MM.1S (cell line): ENCODE measurements around the gene SYNE2.

ENCODE experiments used
- DNase-seq: peaks from one replicate; pipeline ENCODE4 v3.0.0-alpha.2; 2015
- H2AFZ ChIP-seq: fragments of 300-600 bp; sonication (generic); 2 replicates; pipeline ENCODE4 v1.6.0; 2016; ENCODE audit warnings: antibody characterized with exemption, low read length
- H3F3A ChIP-seq: fragments of 300-600 bp; sonication (generic); 2 replicates; pipeline ENCODE4 v1.6.1; 2016; ENCODE audit warnings: mild to moderate bottlenecking, antibody characterized with exemption, low read length, moderate library complexity, mixed read lengths; ENCODE audit not compliant: insufficient read depth
- H3K27ac ChIP-seq: fragments of 300-600 bp; sonication (generic); 2 replicates; pipeline ENCODE4 v1.5.1; 2016; ENCODE audit warnings: mild to moderate bottlenecking, low read length
- H3K27me3 ChIP-seq: fragments of 300-600 bp; sonication (generic); replicated peaks from 2 replicates; pipeline ENCODE4 v1.6.0; 2016; ENCODE audit warnings: low read length; ENCODE audit not compliant: insufficient read depth
- H3K36me3 ChIP-seq: fragments of 300-600 bp; sonication (generic); replicated peaks from 2 replicates; pipeline ENCODE4 v1.6.1; 2016; ENCODE audit warnings: mild to moderate bottlenecking, low read length, mixed read lengths; ENCODE audit not compliant: insufficient read depth
- H3K4me1 ChIP-seq: fragments of 300-600 bp; sonication (generic); 2 replicates; pipeline ENCODE4 v1.6.1; 2016; ENCODE audit warnings: low read length, mixed read lengths
- H3K4me2 ChIP-seq: fragments of 300-600 bp; sonication (generic); 2 replicates; pipeline ENCODE4 v1.6.0; 2016; ENCODE audit warnings: low read depth, low read length
- H3K4me3 ChIP-seq: fragments of 300-600 bp; sonication (generic); 2 replicates; pipeline ENCODE4 v1.5.1; 2016; ENCODE audit warnings: low read length, mixed read lengths
- H3K79me2 ChIP-seq: fragments of 300-600 bp; sonication (generic); 2 replicates; pipeline ENCODE4 v1.6.1; 2016; ENCODE audit warnings: mixed run types, low read length, mixed read lengths
- H3K9ac ChIP-seq: fragments of 300-600 bp; sonication (generic); 2 replicates; pipeline ENCODE4 v1.6.1; 2016; ENCODE audit warnings: low read length, mixed read lengths
- H3K9me2 ChIP-seq: fragments of 300-600 bp; sonication (generic); replicated peaks from 2 replicates; pipeline ENCODE4 v1.6.1; 2016; ENCODE audit warnings: mild to moderate bottlenecking, low read length, mixed read lengths; ENCODE audit not compliant: insufficient read depth
- H3K9me3 ChIP-seq: fragments of 300-600 bp; sonication (generic); replicated peaks from 2 replicates; pipeline ENCODE4 v1.6.1; 2016; ENCODE audit warnings: mild to moderate bottlenecking, low read length, mixed read lengths; ENCODE audit not compliant: insufficient read depth
- H4K20me1 ChIP-seq: fragments of 300-600 bp; sonication (generic); 2 replicates; pipeline ENCODE4 v1.6.1; 2016; ENCODE audit warnings: mild to moderate bottlenecking, low read length, moderate library complexity, mixed read lengths; ENCODE audit not compliant: insufficient read depth
- EZH2 ChIP-seq: fragments of 300-600 bp; sonication (generic); optimal IDR thresholded peaks from 2 replicates; pipeline ENCODE3; 2017; ENCODE audit warnings: low read depth, mild to moderate bottlenecking, antibody characterized with exemption, low read length, mixed read lengths
- EZH2phosphoT487 ChIP-seq: fragments of 300-600 bp; sonication (generic); IDR thresholded peaks from 2 replicates; pipeline ENCODE4 v1.6.1; 2018; ENCODE audit warnings: antibody characterized with exemption, low read length
- TF ChIP-seq, protein P1 (sequence below): fragments of 300-600 bp; sonication (generic); IDR thresholded peaks from 2 replicates; pipeline ENCODE4 v1.5.1; 2016; ENCODE audit warnings: antibody characterized with exemption, low read length, mixed read lengths

SYNE2 gene

DNA sequence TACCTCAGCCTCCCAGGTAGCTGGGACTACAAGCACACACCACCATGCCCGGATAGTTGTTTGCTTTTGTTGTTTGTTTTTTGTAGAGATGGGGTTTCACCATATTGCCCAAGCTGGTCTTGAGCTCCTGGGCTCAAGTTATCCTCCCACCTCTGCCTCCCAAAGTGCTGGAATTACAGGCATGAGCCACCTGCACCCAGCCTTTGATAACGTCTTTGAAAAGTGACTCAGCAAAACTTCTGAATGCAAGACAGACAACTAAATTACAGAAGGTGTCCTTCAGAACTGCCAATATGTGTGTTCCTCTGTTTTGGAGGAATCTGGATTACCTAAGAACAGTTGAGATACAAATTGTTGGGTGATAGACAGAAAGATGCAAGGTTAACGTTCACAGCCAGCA, 341.6 kb downstream of the SYNE2 start:
- TF ChIP-seq, protein P1, sequence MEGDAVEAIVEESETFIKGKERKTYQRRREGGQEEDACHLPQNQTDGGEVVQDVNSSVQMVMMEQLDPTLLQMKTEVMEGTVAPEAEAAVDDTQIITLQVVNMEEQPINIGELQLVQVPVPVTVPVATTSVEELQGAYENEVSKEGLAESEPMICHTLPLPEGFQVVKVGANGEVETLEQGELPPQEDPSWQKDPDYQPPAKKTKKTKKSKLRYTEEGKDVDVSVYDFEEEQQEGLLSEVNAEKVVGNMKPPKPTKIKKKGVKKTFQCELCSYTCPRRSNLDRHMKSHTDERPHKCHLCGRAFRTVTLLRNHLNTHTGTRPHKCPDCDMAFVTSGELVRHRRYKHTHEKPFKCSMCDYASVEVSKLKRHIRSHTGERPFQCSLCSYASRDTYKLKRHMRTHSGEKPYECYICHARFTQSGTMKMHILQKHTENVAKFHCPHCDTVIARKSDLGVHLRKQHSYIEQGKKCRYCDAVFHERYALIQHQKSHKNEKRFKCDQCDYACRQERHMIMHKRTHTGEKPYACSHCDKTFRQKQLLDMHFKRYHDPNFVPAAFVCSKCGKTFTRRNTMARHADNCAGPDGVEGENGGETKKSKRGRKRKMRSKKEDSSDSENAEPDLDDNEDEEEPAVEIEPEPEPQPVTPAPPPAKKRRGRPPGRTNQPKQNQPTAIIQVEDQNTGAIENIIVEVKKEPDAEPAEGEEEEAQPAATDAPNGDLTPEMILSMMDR: no peak
- TF ChIP-seq EZH2phosphoT487 (no peak), EZH2 (no peak)
- H3K4me2 ChIP-seq: 0 out of 2 replicates have a peak overlapping the region, but pooled peaks have one; percentile 2
- no peak overlapping the region for H3K4me3 ChIP-seq
- H3K4me1 ChIP-seq: peaks cover 15% of the 10 kb centered on the region
- H4K20me1 ChIP-seq: no peaks in the 10 kb centered on the region
- H2AFZ ChIP-seq: no peak overlapping the region
- no peaks in the 10 kb centered on the region for H3K79me2 ChIP-seq
- no peaks in the 10 kb centered on the region for H3K27me3 ChIP-seq
- H3K9ac ChIP-seq: no peak overlapping the region
- no peaks in the 10 kb centered on the region for H3K9me3 ChIP-seq
- no peaks in the 10 kb centered on the region for H3K36me3 ChIP-seq
- H3F3A ChIP-seq: no peaks in the 10 kb centered on the region
- DNase-seq: no peak
- no peaks in the 10 kb centered on the region for H3K9me2 ChIP-seq
- H3K27ac ChIP-seq: peak overlapping the region; percentile 8; the same call in 1 of the 2 replicates

DNA sequence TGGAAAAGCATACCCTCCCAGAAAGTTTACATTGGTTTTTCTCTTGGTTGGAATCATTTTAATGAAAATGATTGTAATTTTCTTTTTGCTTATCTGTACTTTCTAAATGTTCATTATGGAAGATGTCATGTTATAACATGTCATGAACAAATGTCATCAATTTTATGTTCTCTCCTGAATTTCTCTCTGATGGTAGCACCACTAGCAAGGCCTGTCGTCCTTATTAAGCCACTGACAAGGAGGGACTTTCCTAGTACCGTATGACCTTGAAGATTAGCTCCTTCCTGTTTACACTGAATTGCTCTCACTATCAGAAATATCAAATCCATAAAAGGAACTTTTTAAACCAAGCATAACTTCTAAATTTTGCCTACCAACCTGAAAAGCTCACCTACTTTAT, 342.4 kb downstream of the SYNE2 start:
- Histone ChIP-seq H3F3A (no peaks in the 10 kb centered on the region), H3K27me3 (no peaks in the 10 kb centered on the region), H3K27ac (peak overlapping the region; percentile 8; the same call in 1 of the 2 replicates), H3K9me2 (no peaks in the 10 kb centered on the region), H3K4me1 (peaks cover 15% of the 10 kb centered on the region), H3K36me3 (no peaks in the 10 kb centered on the region), H3K9ac (no peak overlapping the region), H3K4me2 (0 out of 2 replicates have a peak overlapping the region, but pooled peaks have one; percentile 2), H3K79me2 (no peaks in the 10 kb centered on the region), H3K4me3 (no peak overlapping the region), H2AFZ (no peak overlapping the region), H3K9me3 (no peaks in the 10 kb centered on the region), H4K20me1 (no peaks in the 10 kb centered on the region)
- peak; percentile 39 for DNase-seq
- no peak for TF ChIP-seq EZH2phosphoT487
- TF ChIP-seq, protein P1: no peak
- TF ChIP-seq EZH2: no peak

DNA sequence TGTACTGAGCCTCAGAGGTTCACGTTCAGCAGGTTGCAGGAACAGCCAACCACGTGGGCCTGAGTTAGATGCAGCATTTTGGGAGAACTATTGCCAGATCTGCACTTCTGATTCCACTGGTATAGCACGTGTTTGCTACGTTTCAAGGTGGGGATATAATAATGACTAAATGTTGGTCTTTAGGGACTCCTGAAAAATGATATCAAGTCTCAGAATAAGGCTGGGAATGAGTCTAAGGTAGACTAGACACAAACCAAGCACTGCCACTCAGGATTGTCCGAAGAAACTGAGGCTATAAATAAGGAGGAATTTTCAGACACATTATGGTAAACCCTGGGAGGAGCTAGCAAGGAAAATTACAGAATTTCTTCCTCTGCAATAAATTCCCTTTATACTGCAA, 343.3 kb downstream of the SYNE2 start:
- Histone ChIP-seq H3K4me3 (no peak overlapping the region), H2AFZ (no peak overlapping the region), H3F3A (no peaks in the 10 kb centered on the region), H3K27me3 (no peaks in the 10 kb centered on the region), H3K4me2 (no peak overlapping the region), H3K79me2 (no peaks in the 10 kb centered on the region), H3K36me3 (no peaks in the 10 kb centered on the region), H3K27ac (no peak overlapping the region), H3K9me2 (no peaks in the 10 kb centered on the region), H3K9me3 (no peaks in the 10 kb centered on the region), H3K9ac (no peak overlapping the region), H4K20me1 (no peaks in the 10 kb centered on the region), H3K4me1 (peaks cover 15% of the 10 kb centered on the region)
- TF ChIP-seq EZH2 (no peak), EZH2phosphoT487 (no peak)
- TF ChIP-seq, protein P1: no peak
- no peak for DNase-seq
